ENCODE data around the gene ARMCX6.
"Not testable (repeated sequence)": the region's sequence is repeated elsewhere in the genome, so short reads cannot be mapped to it uniquely, and the experiment has no call there.

ARMCX6 gene

GRCh38 chrX:101617211-101618191, at the start of gene ARMCX6:
Gene ARMCX6, minus strand, starts transcription at chrX:101618000. Its CDS starts 1,380 bp downstream, at chrX:101616620.
- peak in 13 of 14 donors; percentile 5 to 73 (median 46) for DNase-seq

GRCh38 chrX:101659601-101660063, 41.8 kb upstream of the ARMCX6 start, which contains the start of gene ARMCX2:
Gene ARMCX2, minus strand, starts transcription at chrX:101659850. Its CDS starts 2,262 bp downstream, at chrX:101657588.
- peak in 11 of 14 donors; percentile 10 to 79 (median 23) for DNase-seq

- peak in 12 of 14 donors; percentile 19 to 60 (median 34) for DNase-seq
Observed at GRCh38 chrX:101658661-101659491, 41.1 kb upstream of the ARMCX6 start.

- no peak for DNase-seq
Observed at GRCh38 chrX:101657495-101657894, 39.7 kb upstream of the ARMCX6 start.

GRCh38 chrX:101656817-101657216, 39.0 kb upstream of the ARMCX6 start:
- no peak for DNase-seq

GRCh38 chrX:101655534-101655933, 37.7 kb upstream of the ARMCX6 start:
- DNase-seq: no peak

GRCh38 chrX:101647716-101648115, 29.9 kb upstream of the ARMCX6 start:
- not testable (repeated sequence) for DNase-seq

- DNase-seq: no peak
Observed at GRCh38 chrX:101642093-101642492, 24.3 kb upstream of the ARMCX6 start.

- DNase-seq: no peak
Observed at GRCh38 chrX:101639583-101639982, 21.8 kb upstream of the ARMCX6 start.

GRCh38 chrX:101619364-101619763, 1.6 kb upstream of the ARMCX6 start:
- DNase-seq: no peak

- no peak for DNase-seq
Observed at GRCh38 chrX:101605728-101606127, 12.1 kb downstream of the ARMCX6 start.

- DNase-seq: no peak
Observed at GRCh38 chrX:101605146-101605545, 12.7 kb downstream of the ARMCX6 start.

- no peak for DNase-seq
Observed at GRCh38 chrX:101602077-101602476, 15.7 kb downstream of the ARMCX6 start.

- DNase-seq: not testable (repeated sequence)
Observed at GRCh38 chrX:101599592-101599991, 18.2 kb downstream of the ARMCX6 start.

- DNase-seq: peak in 4 of 14 donors; percentile 0 to 1 (median 0)
Observed at GRCh38 chrX:101595739-101596419, 21.9 kb downstream of the ARMCX6 start.
